Fibroblast of the aortic adventitia (primary cell): ENCODE data around the gene VARS2. TPM values are rescaled to one million over a fixed set of nuclear protein-coding genes. Genes with fewer than 3 reads are reported as not detected.

ENCODE experiments used
- DNase-seq: peaks from one replicate; pipeline ENCODE4 v3.0.0-alpha.2; 2010; ENCODE audit warnings: low read depth
- H3K4me3 ChIP-seq: 2 replicates; pipeline ENCODE4 v1.5.1; 2011; ENCODE audit warnings: low read depth, mild to moderate bottlenecking, control low read depth, low read length, moderate library complexity
- total RNA-seq: library from RNA; depleted of rRNA; stranded (reverse); fragments of >200 nt; gene quantifications from 2 replicates; pipeline ENCODE4 v1.2.3, GENCODE V29; 2012; ENCODE audit warnings: low replicate concordance
- TF ChIP-seq, protein P1 (sequence below): IDR thresholded peaks from 2 replicates; pipeline ENCODE4 v1.5.1; 2011; ENCODE audit warnings: mild to moderate bottlenecking, low read length, control low read depth, inconsistent platforms; ENCODE audit not compliant: insufficient read depth

Gene VARS2
- total RNA-seq, 1 donor: 15.6 TPM

GRCh38 chr6:30885481-30885998, 28.5 kb upstream of the VARS2 start:
- no peak for DNase-seq

DNA sequence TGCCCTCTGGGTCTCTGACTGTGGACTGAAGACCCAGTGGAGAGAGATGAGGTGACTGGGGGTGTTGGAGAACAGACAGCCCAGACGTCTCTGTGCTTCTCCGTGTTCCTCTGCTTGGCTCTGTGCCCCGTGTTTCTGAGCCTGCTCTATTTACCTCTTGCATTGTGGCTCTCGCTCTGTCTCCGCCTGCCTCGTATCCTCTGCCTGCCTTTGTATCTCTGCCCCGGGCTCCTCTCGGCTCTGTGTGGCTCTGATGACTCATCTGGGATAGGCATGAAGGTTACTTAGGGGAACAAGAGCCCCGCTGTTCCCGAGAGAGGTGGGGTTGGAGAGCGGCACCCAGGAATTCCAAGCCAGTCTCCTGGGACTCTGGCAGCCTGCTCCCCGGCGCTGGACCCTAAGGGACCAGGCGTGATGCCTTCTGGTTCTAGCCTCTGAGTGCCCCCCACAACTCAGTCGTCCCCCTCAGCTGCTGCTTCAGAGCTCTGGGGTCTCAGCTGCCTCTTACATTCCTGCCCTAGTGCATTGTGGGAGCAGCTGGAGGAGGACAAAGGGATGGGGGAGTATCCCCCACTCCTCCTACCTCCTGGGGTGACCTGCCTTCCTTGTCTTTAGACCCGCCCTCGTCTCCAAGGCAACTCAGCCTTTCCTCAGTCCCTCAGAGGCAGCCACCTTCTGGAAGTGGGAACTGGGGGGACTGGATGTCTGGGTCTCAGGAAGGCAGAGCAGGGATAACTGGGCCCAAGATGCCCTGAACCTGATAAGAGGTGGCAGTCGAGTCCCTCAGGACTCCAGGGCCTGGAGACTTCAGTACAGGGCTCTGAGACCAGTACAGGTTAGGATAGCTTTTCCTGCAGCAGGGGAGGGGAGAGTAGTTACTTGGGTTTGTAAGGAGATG, 27.8 kb upstream of the VARS2 start:
- H3K4me3 ChIP-seq: peak overlapping the region; percentile 78
- peak; percentile 39 for DNase-seq
- TF ChIP-seq, protein P1, sequence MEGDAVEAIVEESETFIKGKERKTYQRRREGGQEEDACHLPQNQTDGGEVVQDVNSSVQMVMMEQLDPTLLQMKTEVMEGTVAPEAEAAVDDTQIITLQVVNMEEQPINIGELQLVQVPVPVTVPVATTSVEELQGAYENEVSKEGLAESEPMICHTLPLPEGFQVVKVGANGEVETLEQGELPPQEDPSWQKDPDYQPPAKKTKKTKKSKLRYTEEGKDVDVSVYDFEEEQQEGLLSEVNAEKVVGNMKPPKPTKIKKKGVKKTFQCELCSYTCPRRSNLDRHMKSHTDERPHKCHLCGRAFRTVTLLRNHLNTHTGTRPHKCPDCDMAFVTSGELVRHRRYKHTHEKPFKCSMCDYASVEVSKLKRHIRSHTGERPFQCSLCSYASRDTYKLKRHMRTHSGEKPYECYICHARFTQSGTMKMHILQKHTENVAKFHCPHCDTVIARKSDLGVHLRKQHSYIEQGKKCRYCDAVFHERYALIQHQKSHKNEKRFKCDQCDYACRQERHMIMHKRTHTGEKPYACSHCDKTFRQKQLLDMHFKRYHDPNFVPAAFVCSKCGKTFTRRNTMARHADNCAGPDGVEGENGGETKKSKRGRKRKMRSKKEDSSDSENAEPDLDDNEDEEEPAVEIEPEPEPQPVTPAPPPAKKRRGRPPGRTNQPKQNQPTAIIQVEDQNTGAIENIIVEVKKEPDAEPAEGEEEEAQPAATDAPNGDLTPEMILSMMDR: no peak

More at GRCh38 chr6:30885481-30885998, 28.5 kb upstream of the VARS2 start:
- TF ChIP-seq, protein P1: no peak
- peak overlapping the region; percentile 78 for H3K4me3 ChIP-seq

DNA sequence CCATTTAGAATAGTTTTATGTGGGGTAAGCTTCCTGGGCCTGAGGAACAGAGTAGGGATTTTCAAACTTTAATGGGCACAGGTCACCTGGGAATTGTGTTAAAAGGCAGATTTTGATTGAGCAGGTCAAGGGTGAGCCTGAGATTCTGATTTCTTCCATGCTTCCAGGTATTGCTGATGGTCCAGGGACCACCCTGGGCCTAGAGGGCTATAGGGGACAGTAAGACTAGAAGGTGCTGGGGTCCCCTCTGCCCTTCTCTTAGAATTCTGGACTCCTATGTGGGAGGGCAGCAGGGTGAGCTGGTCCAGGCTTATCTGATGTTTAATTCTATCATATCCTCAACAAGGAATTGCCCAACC, 27.2 kb upstream of the VARS2 start:
- no peak overlapping the region for H3K4me3 ChIP-seq
- TF ChIP-seq, protein P1: no peak
- DNase-seq: no peak

GRCh38 chr6:30887901-30888815, 25.9 kb upstream of the VARS2 start:
- DNase-seq: peak; percentile 52
- TF ChIP-seq, protein P1: no peak
- H3K4me3 ChIP-seq: no peak overlapping the region

GRCh38 chr6:30888816-30889495, 25.1 kb upstream of the VARS2 start:
- TF ChIP-seq, protein P1: no peak
- no peak for DNase-seq
- H3K4me3 ChIP-seq: no peak overlapping the region

DNA sequence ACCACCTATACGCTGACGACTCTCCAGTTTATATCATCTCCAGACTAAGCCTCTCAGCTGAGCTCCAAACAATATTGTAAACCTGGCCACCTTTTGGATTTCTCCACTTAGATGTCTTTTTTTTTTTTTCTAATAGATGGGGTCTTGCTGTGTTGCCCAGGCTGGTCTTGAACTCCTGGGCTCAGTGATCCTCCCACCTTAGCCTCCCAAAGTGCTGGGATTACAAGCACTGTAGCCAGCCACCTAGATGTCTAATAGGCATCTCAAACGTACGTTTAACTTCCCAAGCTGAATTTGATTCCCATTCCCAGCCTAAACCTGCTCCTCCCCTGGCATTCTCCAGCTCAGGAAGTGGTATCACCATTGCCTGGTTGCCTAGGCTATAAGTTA, 24.5 kb upstream of the VARS2 start:
- DNase-seq: no peak
- no peak overlapping the region for H3K4me3 ChIP-seq
- TF ChIP-seq, protein P1: no peak
